Measurements from ENCODE around the gene MAGEB5. TPM values are rescaled to one million over a fixed set of nuclear protein-coding genes. Genes with fewer than 3 reads are reported as not detected.

MAGEB5 gene
- total RNA-seq, 6 donors from 2014 or later: not detected

Other genes with a start within 250 kb of the MAGEB5 start
- not detected for gene MAGEB18, start 77.8 kb upstream of the MAGEB5 start, total RNA-seq
- gene MAGEB6B, start 55.6 kb upstream of the MAGEB5 start, total RNA-seq: not detected
- not detected for gene MAGEB6, start 23.7 kb upstream of the MAGEB5 start, total RNA-seq

Measured in upper lobe of left lung (tissue), 6 donors.